IMR-90 (cell line): ENCODE results near the gene PRRC2A. TPM values are rescaled to one million over a fixed set of nuclear protein-coding genes. Genes with fewer than 3 reads are reported as not detected.

Source experiments
- ATAC-seq: fragments of 200-7000 bp; cut with Tn5 transposase; 2 replicates; pipeline ENCODE4 v1.9.1; 2020; ENCODE audit warnings: low read depth, mild to moderate bottlenecking, moderate library complexity
- BruUV-seq: library from RNA; stranded (reverse); fragments of 400-500 nt; replicated peaks from 2 replicates; lab custom pipeline; 2021; lab: Mats Ljungman, UMichigan
- CTCF ChIA-PET: fragments of 300-600 bp; formaldehyde crosslinking; extraction: SDS; loops from one replicate; lab custom pipeline; 2021; ENCODE audit warnings: antibody characterized with exemption; lab: Yijun Ruan, JAX
- POLR2A ChIA-PET: fragments of 300-600 bp; sonication (Branson Sonifier 250); formaldehyde crosslinking; loops from one replicate; lab custom pipeline; 2022; ENCODE audit warnings: antibody characterized with exemption; ENCODE audit not compliant: unreplicated experiment; lab: Charles Lee
- DNase-seq: peaks from one replicate; pipeline ENCODE4 v3.0.0; 2013
- H2AFZ ChIP-seq: replicated peaks from 2 replicates; pipeline ENCODE3; 2013; ENCODE audit warnings: low read length, mild to moderate bottlenecking; ENCODE audit not compliant: poor library complexity
- H2AK5ac ChIP-seq: 2 replicates; pipeline ENCODE4 v1.6.1; 2013; ENCODE audit warnings: low read depth, low read length, inconsistent platforms
- H2AK9ac ChIP-seq: replicated peaks from 2 replicates; pipeline ENCODE3; 2013; ENCODE audit warnings: mild to moderate bottlenecking, low read depth, low read length, moderate library complexity; ENCODE audit not compliant: poor library complexity
- H2BK120ac ChIP-seq: 2 replicates; pipeline ENCODE4 v1.6.1; 2013; ENCODE audit warnings: low read depth, low read length, inconsistent platforms
- H2BK15ac ChIP-seq: 3 replicates; pipeline ENCODE4 v1.6.1; 2013; ENCODE audit warnings: low read depth, low read length, inconsistent platforms
- H2BK20ac ChIP-seq: 2 replicates; pipeline ENCODE4 v1.6.1; 2013; ENCODE audit warnings: low read depth, mild to moderate bottlenecking, inconsistent platforms, low read length, moderate library complexity
- H2BK5ac ChIP-seq: 2 replicates; pipeline ENCODE4 v1.6.1; 2013; ENCODE audit warnings: mild to moderate bottlenecking, low read depth, low read length, inconsistent platforms; ENCODE audit not compliant: poor library complexity, severe bottlenecking
- H3K14ac ChIP-seq: replicated peaks from 2 replicates; pipeline ENCODE4 v1.6.1; 2013; ENCODE audit warnings: low read depth, low read length, inconsistent platforms
- H3K18ac ChIP-seq: 2 replicates; pipeline ENCODE4 v1.6.1; 2013; ENCODE audit warnings: low read depth, low read length, control low read depth
- H3K23ac ChIP-seq: 2 replicates; pipeline ENCODE4 v1.6.1; 2013; ENCODE audit warnings: low read depth, low read length, inconsistent platforms
- H3K27ac ChIP-seq: 2 replicates; pipeline ENCODE4 v1.5.1; 2013; ENCODE audit warnings: mild to moderate bottlenecking, control low read depth, low read length; ENCODE audit not compliant: insufficient read depth
- H3K27me3 ChIP-seq: 2 replicates; pipeline ENCODE4 v1.6.1; 2013; ENCODE audit warnings: low read length; ENCODE audit not compliant: control insufficient read depth, insufficient read depth
- H3K36me3 ChIP-seq: 2 replicates; pipeline ENCODE4 v1.6.1; 2013; ENCODE audit warnings: low read length, mixed read lengths; ENCODE audit not compliant: control insufficient read depth, insufficient read depth
- H3K4ac ChIP-seq: 2 replicates; pipeline ENCODE4 v1.6.1; 2013; ENCODE audit warnings: low read depth, low read length, inconsistent platforms
- H3K4me1 ChIP-seq: 2 replicates; pipeline ENCODE4 v1.6.1; 2013; ENCODE audit warnings: low read length, mixed read lengths; ENCODE audit not compliant: control insufficient read depth, insufficient read depth
- H3K4me2 ChIP-seq: 2 replicates; pipeline ENCODE4 v1.6.1; 2013; ENCODE audit warnings: low read depth, mild to moderate bottlenecking, control low read depth, low read length, moderate library complexity
- H3K4me3 ChIP-seq: 2 replicates; pipeline ENCODE4 v1.5.1; 2013; ENCODE audit warnings: low read depth, mild to moderate bottlenecking, control low read depth, low read length, moderate library complexity; ENCODE audit not compliant: insufficient read depth
- H3K56ac ChIP-seq: 2 replicates; pipeline ENCODE4 v1.6.1; 2013; ENCODE audit warnings: low read length, inconsistent platforms; ENCODE audit not compliant: insufficient read depth; ENCODE audit errors: extremely low read depth
- H3K79me1 ChIP-seq, 2 experiments: 2 replicates each; pipeline ENCODE4 v1.6.1; 2013; ENCODE audit warnings: low read length in 2 of 2, inconsistent platforms in 1 of 2, low read depth in 1 of 2
- H3K9ac ChIP-seq: 2 replicates; pipeline ENCODE4 v1.6.1; 2013; ENCODE audit warnings: low read depth, low read length, control low read depth
- H3K9me1 ChIP-seq: 2 replicates; pipeline ENCODE4 v1.6.1; 2013; ENCODE audit warnings: low read length, inconsistent platforms; ENCODE audit not compliant: insufficient read depth
- H3K9me3 ChIP-seq: 2 replicates; pipeline ENCODE4 v1.6.1; 2013; ENCODE audit warnings: low read length; ENCODE audit not compliant: control insufficient read depth, insufficient read depth
- H4K20me1 ChIP-seq: 2 replicates; pipeline ENCODE4 v1.6.1; 2013; ENCODE audit warnings: low read length, inconsistent platforms; ENCODE audit not compliant: insufficient read depth
- H4K5ac ChIP-seq: 2 replicates; pipeline ENCODE4 v1.6.1; 2013; ENCODE audit warnings: mild to moderate bottlenecking, low read depth, low read length, control low read depth
- H4K8ac ChIP-seq, 2 experiments: 2 replicates each; pipeline ENCODE4 v1.6.1; 2013; ENCODE audit warnings: low read depth in 2 of 2, low read length in 2 of 2, control low read depth in 1 of 2, inconsistent platforms in 1 of 2
- H4K91ac ChIP-seq: 2 replicates; pipeline ENCODE4 v1.6.1; 2013; ENCODE audit warnings: low read depth, low read length, inconsistent platforms; ENCODE audit not compliant: insufficient read depth
- BHLHE40 ChIP-seq: fragments of 150-350 bp; IDR thresholded peaks from 2 replicates; pipeline ENCODE4 v1.6.1; 2016; ENCODE audit warnings: mild to moderate bottlenecking, low read depth, low read length
- CEBPB ChIP-seq: IDR thresholded peaks from 2 replicates; pipeline ENCODE4 v1.6.1; 2012; ENCODE audit warnings: low read depth, low read length, improper control_type of control experiment
- CHD1 ChIP-seq: IDR thresholded peaks from 2 replicates; pipeline ENCODE4 v1.6.1; 2012; ENCODE audit warnings: low read depth, low read length, improper control_type of control experiment
- CTCF ChIP-seq: conservative IDR thresholded peaks from 2 replicates; pipeline ENCODE4 v1.5.1; 2012; ENCODE audit warnings: mild to moderate bottlenecking, low read depth, low read length, improper control_type of control experiment
- ELK1 ChIP-seq: fragments of 150-350 bp; IDR thresholded peaks from 2 replicates; pipeline ENCODE4 v1.6.1; 2016; ENCODE audit warnings: low read depth, mild to moderate bottlenecking, low read length, moderate library complexity, borderline replicate concordance
- FOS ChIP-seq: fragments of 150-350 bp; IDR thresholded peaks from 2 replicates; pipeline ENCODE4 v1.6.1; 2016; ENCODE audit warnings: low read depth, low read length
- MAFK ChIP-seq: IDR thresholded peaks from 2 replicates; pipeline ENCODE4 v1.6.1; 2012; ENCODE audit warnings: low read depth, low read length, improper control_type of control experiment
- MAZ ChIP-seq: IDR thresholded peaks from 2 replicates; pipeline ENCODE4 v1.6.1; 2012; ENCODE audit warnings: low read depth, mild to moderate bottlenecking, low read length, improper control_type of control experiment, moderate library complexity, borderline replicate concordance
- MXI1 ChIP-seq: IDR thresholded peaks from 2 replicates; pipeline ENCODE4 v1.6.1; 2012; ENCODE audit warnings: low read depth, mild to moderate bottlenecking, low read length, moderate library complexity, borderline replicate concordance
- NFE2L2 ChIP-seq: fragments of 150-350 bp; IDR thresholded peaks from 2 replicates; pipeline ENCODE4 v1.6.1; 2016; ENCODE audit warnings: low read depth, mild to moderate bottlenecking, low read length
- POLR2A ChIP-seq: IDR thresholded peaks from 2 replicates; pipeline ENCODE4 v1.6.1; 2012; ENCODE audit warnings: mild to moderate bottlenecking, low read depth, low read length
- RAD21 ChIP-seq: IDR thresholded peaks from 2 replicates; pipeline ENCODE4 v1.6.1; 2012; ENCODE audit warnings: low read length, improper control_type of control experiment
- RCOR1 ChIP-seq: IDR thresholded peaks from 2 replicates; pipeline ENCODE4 v1.6.1; 2012; ENCODE audit warnings: mild to moderate bottlenecking, low read length, improper control_type of control experiment; ENCODE audit not compliant: insufficient replicate concordance
- RFX5 ChIP-seq: IDR thresholded peaks from 2 replicates; pipeline ENCODE4 v1.8.0; 2012; ENCODE audit warnings: low read depth, mild to moderate bottlenecking, low read length, moderate library complexity
- SMC3 ChIP-seq: fragments of 150-350 bp; IDR thresholded peaks from 2 replicates; pipeline ENCODE4 v1.6.1; 2016; ENCODE audit warnings: low read depth, mild to moderate bottlenecking, antibody characterized with exemption, low read length, moderate library complexity
- USF2 ChIP-seq: fragments of 150-350 bp; IDR thresholded peaks from 2 replicates; pipeline ENCODE4 v1.6.1; 2017; ENCODE audit warnings: mild to moderate bottlenecking, antibody characterized with exemption, low read length, low read depth
- WGBS, 2 experiments: methylation state at CpG; one replicate each; pipeline versions ENCODE4 v1.1.5 to v1.1.7; 2013; ENCODE audit warnings: missing lambda C conversion rate in 2 of 2; ENCODE audit not compliant: insufficient read length in 1 of 2; ENCODE audit errors: extremely low coverage in 2 of 2; 5-methylcytosine and 5-hydroxymethylcytosine counted together
- dilution Hi-C: fragments of 300-500 bp; cut with HindIII; formaldehyde crosslinking; loops from one replicate; pipeline ENCODE4 v1.14.3; 2018; ENCODE audit warnings: low sequenced_read_pairs; ENCODE audit not compliant: unreplicated experiment
- in situ Hi-C: fragments of 300-500 bp; cut with MboI; formaldehyde crosslinking; loops from 3 replicates; pipeline ENCODE4 v1.14.3; 2019; ENCODE audit warnings: low sequenced_read_pairs, inconsistent platforms, mixed read lengths
- intact Hi-C: fragments of 100-400 bp; cut with micrococcal nuclease; formaldehyde crosslinking; loops from 2 replicates; pipeline ENCODE4 v1.10.0; 2022
- polyA plus RNA-seq, 3 experiments: library from polyadenylated mRNA; depleted of rRNA; stranded (reverse); fragments of >200 nt; gene quantifications; 2 replicates each; pipeline ENCODE4 v1.2.3, GENCODE V29; 2012; ENCODE audit warnings: low replicate concordance in 1 of 3
- total RNA-seq: library from RNA; depleted of rRNA; stranded (reverse); fragments of >200 nt; gene quantifications from 2 replicates; pipeline ENCODE4 v1.2.3, GENCODE V29; 2012

The PRRC2A gene
- total and polyA plus RNA-seq, 2 of the 4 experiments (the other 2 are of a cell fraction): 7.7 to 88.6 TPM

- peaks cover 46% of the 10 kb centered on the region for H4K20me1 ChIP-seq
- H3K9ac ChIP-seq: peak overlapping the region; percentile 100
- peak overlapping the region; percentile 99; the same call in 1 of the 2 replicates for H3K23ac ChIP-seq
- H3K9me3 ChIP-seq: no peaks in the 10 kb centered on the region
- peak overlapping the region in 1 of 2 experiments; percentile 99; a peak in 2 of 4 replicates for H4K8ac ChIP-seq
- H2BK120ac ChIP-seq: no peak overlapping the region
- intact Hi-C loops (no loop called here), in situ Hi-C loops (no loop called here), dilution Hi-C loops (no loop called here)
- H3K27ac ChIP-seq: peak overlapping the region; percentile 99
- peak overlapping the region; percentile 81 for H3K4me3 ChIP-seq
- POLR2A ChIA-PET: interaction anchor here (0.6 kb wide), 1 partner anchor 242 kb away, joined by 3 read pairs; no protein-coding TSS in a partner anchor
- peaks cover 41% of the 10 kb centered on the region for H3K36me3 ChIP-seq
- no CpG with 5 or more reads among the region's 4 CpGs for WGBS, 2 experiments
- H3K27me3 ChIP-seq: no peaks in the 10 kb centered on the region
- 0 out of 2 replicates have a peak overlapping the region, but pooled peaks have one; percentile 98 for H4K91ac ChIP-seq
- H3K4me2 ChIP-seq: peak overlapping the region; percentile 98
- peak overlapping the region; percentile 97 for H3K56ac ChIP-seq
- peaks cover 6% of the 10 kb centered on the region for H3K9me1 ChIP-seq
- H3K18ac ChIP-seq: no peak overlapping the region
- DNase-seq (no peak), ATAC-seq (no peak)
- H3K4me1 ChIP-seq: no peaks in the 10 kb centered on the region
- peak overlapping the region; percentile 97; the same call in 1 of the 2 replicates for H2AK5ac ChIP-seq
- H3K79me1 ChIP-seq: peaks cover 15 to 49% of the 10 kb centered on the region in 2 experiments
- peak overlapping the region; percentile 65; the same call in 1 of the 2 replicates for H4K5ac ChIP-seq
- H2BK5ac ChIP-seq: peak overlapping the region; percentile 98
- peak overlapping the region; percentile 100 for H3K14ac ChIP-seq
- H2AK9ac ChIP-seq: peak overlapping the region; percentile 82
- TF ChIP-seq BHLHE40 (no peak), NFE2L2 (no peak), RCOR1 (no peak), CHD1 (no peak), CEBPB (no peak), MAZ (no peak), USF2 (no peak), RAD21 (no peak), CTCF (no peak), ELK1 (no peak), RFX5 (no peak), POLR2A (no peak), MXI1 (no peak), MAFK (no peak), SMC3 (no peak), FOS (no peak)
- peak overlapping the region; percentile 98 for H3K4ac ChIP-seq
- H2BK20ac ChIP-seq: no peak overlapping the region
- BruUV-seq: no TSS peak
- CTCF ChIA-PET: interaction anchor here (1.3 kb wide), 1 partner anchor 16 kb away, joined by 4 read pairs; no protein-coding TSS in a partner anchor
- H2BK15ac ChIP-seq: no peak overlapping the region
- no peak overlapping the region for H2AFZ ChIP-seq
Observed at GRCh38 chr6:31621991-31622390, 1.5 kb downstream of the PRRC2A start.
